OCI-LY7 (cell line): Measurements from ENCODE around the gene MTOR. TPM values are rescaled to one million over a fixed set of nuclear protein-coding genes. Genes with fewer than 3 reads are reported as not detected.
A peak's percentile ranks its signal among the peaks of the same experiment; 100 is the strongest.

ENCODE experiments used
- BruUV-seq: library from RNA; stranded (reverse); fragments of 400-500 nt; replicated peaks from 2 replicates; lab custom pipeline; 2021; lab: Mats Ljungman, UMichigan
- CTCF ChIA-PET: fragments of 300-600 bp; sonication (Branson Sonifier 250); formaldehyde crosslinking; loops from one replicate; lab custom pipeline; 2022; ENCODE audit warnings: antibody characterized with exemption; ENCODE audit not compliant: unreplicated experiment; lab: Charles Lee
- POLR2A ChIA-PET: fragments of 300-600 bp; sonication (Branson Sonifier 250); formaldehyde crosslinking; loops from one replicate; lab custom pipeline; 2022; ENCODE audit warnings: antibody characterized with exemption; lab: Charles Lee
- DNase-seq: peaks from one replicate; pipeline ENCODE4 v3.0.0-alpha.2; 2015; ENCODE audit warnings: low spot score
- H2AFZ ChIP-seq: fragments of 200-600 bp; sonication (generic), shearing (Covaris generic); 2 replicates; pipeline ENCODE4 v1.6.1; 2014; ENCODE audit warnings: mild to moderate bottlenecking, antibody characterized with exemption, low read length, moderate library complexity
- H3K27ac ChIP-seq: fragments of 200-600 bp; sonication (generic); 2 replicates; pipeline ENCODE4 v1.5.1; 2014; ENCODE audit warnings: mixed run types, low read depth, mild to moderate bottlenecking, moderate library complexity, low read length, inconsistent platforms; ENCODE audit not compliant: poor library complexity, severe bottlenecking
- H3K36me3 ChIP-seq: fragments of 200-600 bp; sonication (generic); 2 replicates; pipeline ENCODE4 v1.6.1; 2014; ENCODE audit warnings: mild to moderate bottlenecking, antibody characterized with exemption, low read length, moderate library complexity, mixed read lengths; ENCODE audit not compliant: insufficient read depth
- H3K4me1 ChIP-seq: fragments of 200-600 bp; sonication (generic); 2 replicates; pipeline ENCODE4 v1.5.1; 2014; ENCODE audit warnings: mild to moderate bottlenecking, low read length; ENCODE audit not compliant: insufficient read depth, poor library complexity, severe bottlenecking
- H3K4me2 ChIP-seq: fragments of 200-600 bp; sonication (generic); 2 replicates; pipeline ENCODE4 v1.6.1; 2014; ENCODE audit warnings: mild to moderate bottlenecking, low read length
- H3K4me3 ChIP-seq: fragments of 200-600 bp; sonication (generic); 2 replicates; pipeline ENCODE4 v1.5.1; 2014; ENCODE audit warnings: mild to moderate bottlenecking, low read depth, low read length; ENCODE audit not compliant: poor library complexity, severe bottlenecking
- H3K79me2 ChIP-seq: fragments of 200-600 bp; sonication (generic); 2 replicates; pipeline ENCODE4 v1.6.1; 2016; ENCODE audit warnings: low read depth, mild to moderate bottlenecking, low read length, moderate library complexity, mixed read lengths; ENCODE audit not compliant: insufficient read depth
- H3K9me2 ChIP-seq: fragments of 200-600 bp; sonication (generic); 2 replicates; pipeline ENCODE4 v1.6.1; 2016; ENCODE audit warnings: mild to moderate bottlenecking, low read length, mixed read lengths; ENCODE audit not compliant: insufficient read depth
- H3K9me3 ChIP-seq: fragments of 200-600 bp; sonication (generic); 2 replicates; pipeline ENCODE4 v1.6.1; 2014; ENCODE audit warnings: mild to moderate bottlenecking, mixed run types, low read length, mixed read lengths
- H4K20me1 ChIP-seq: fragments of 200-600 bp; sonication (generic); 2 replicates; pipeline ENCODE4 v1.6.1; 2014; ENCODE audit warnings: mild to moderate bottlenecking, antibody characterized with exemption, low read length, moderate library complexity, mixed read lengths; ENCODE audit not compliant: insufficient read depth
- CTCF ChIP-seq: fragments of 200-600 bp; sonication (generic); conservative IDR thresholded peaks from 2 replicates; pipeline ENCODE4 v1.5.1; 2014; ENCODE audit warnings: mild to moderate bottlenecking, antibody characterized with exemption, low read length, moderate library complexity, mixed read lengths
- EZH2phosphoT487 ChIP-seq: fragments of 200-600 bp; sonication (generic); IDR thresholded peaks from 2 replicates; pipeline ENCODE4 v1.6.1; 2018; ENCODE audit warnings: low read depth, borderline replicate concordance, mild to moderate bottlenecking, mixed run types, antibody characterized with exemption, low read length, moderate library complexity, mixed read lengths
- intact Hi-C: fragments of 100-400 bp; cut with micrococcal nuclease; formaldehyde crosslinking; loops from one replicate; pipeline ENCODE4 v1.10.0; 2022; ENCODE audit not compliant: unreplicated experiment
- total RNA-seq, 2 experiments: library from RNA; depleted of rRNA in 1 of 2; stranded (reverse); fragments of >200 nt in 1 of 2; shearing (Covaris generic) in 1 of 2; gene quantifications; 2 replicates each; pipeline ENCODE4 v1.2.3, GENCODE V29; 2014 to 2022

Gene MTOR
- total RNA-seq, 2 experiments from 2014 or later, result 41.1 to 58.6 TPM

GRCh38 chr1:11233208-11233607, 29.1 kb downstream of the MTOR start:
- BruUV-seq, result no TSS peak
- POLR2A ChIA-PET, result interaction anchor here (0.6 to 1.4 kb wide), 2 partner anchors 7 to 487 kb away, joined by 3 read pairs; no protein-coding TSS in a partner anchor
- Histone ChIP-seq H2AFZ (no peak overlapping the region), H3K27ac (no peak overlapping the region), H4K20me1 (no peaks in the 10 kb centered on the region), H3K9me3 (no peaks in the 10 kb centered on the region), H3K4me2 (no peak overlapping the region), H3K9me2 (no peaks in the 10 kb centered on the region), H3K36me3 (peaks cover 100% of the 10 kb centered on the region), H3K4me1 (peaks cover 17% of the 10 kb centered on the region), H3K79me2 (no peaks in the 10 kb centered on the region), H3K4me3 (no peak overlapping the region)
- TF ChIP-seq CTCF (no peak), EZH2phosphoT487 (no peak)
- CTCF ChIA-PET, result no interaction called here
- intact Hi-C loops, result no loop called here
- DNase-seq, result no peak

- Histone ChIP-seq H3K4me2 (peak overlapping the region; percentile 56), H3K27ac (peak overlapping the region; percentile 86), H2AFZ (no peak overlapping the region), H3K4me1 (peaks cover 51% of the 10 kb centered on the region), H3K79me2 (peaks cover 22% of the 10 kb centered on the region; the same call in 1 of the 2 replicates), H3K4me3 (peak overlapping the region; percentile 8), H4K20me1 (no peaks in the 10 kb centered on the region), H3K9me3 (no peaks in the 10 kb centered on the region), H3K36me3 (peaks cover 92% of the 10 kb centered on the region), H3K9me2 (no peaks in the 10 kb centered on the region)
- ChIA-PET POLR2A (interaction anchor here (1.0 to 1.8 kb wide), 5 partner anchors 10 to 131 kb away, joined by 3 to 6 read pairs (median 4); no protein-coding TSS in a partner anchor), CTCF (no interaction called here)
- no peak for TF ChIP-seq CTCF
- no peak for TF ChIP-seq EZH2phosphoT487
- peak; percentile 59 for DNase-seq
- no TSS peak for BruUV-seq
- intact Hi-C loops, result no loop called here
Observed at GRCh38 chr1:11229203-11229602, 33.1 kb downstream of the MTOR start.

- no peak overlapping the region for H2AFZ ChIP-seq
- POLR2A ChIA-PET, result interaction anchor here (0.6 to 2.2 kb wide), 5 partner anchors 14 to 1117 kb away, joined by 3 to 10 read pairs (median 4); partner anchors contain the start of gene MTOR
- H3K4me3 ChIP-seq, result peak overlapping the region; percentile 33
- H3K9me2 ChIP-seq, result no peaks in the 10 kb centered on the region
- no TSS peak for BruUV-seq
- H3K9me3 ChIP-seq, result no peaks in the 10 kb centered on the region
- H3K4me1 ChIP-seq, result peaks cover 51% of the 10 kb centered on the region
- peak overlapping the region; percentile 56 for H3K4me2 ChIP-seq
- H3K79me2 ChIP-seq, result peaks cover 26% of the 10 kb centered on the region; the same call in 1 of the 2 replicates
- peak; percentile 73 for DNase-seq
- TF ChIP-seq EZH2phosphoT487 (no peak), CTCF (no peak)
- intact Hi-C loops, result no loop called here
- H4K20me1 ChIP-seq, result no peaks in the 10 kb centered on the region
- CTCF ChIA-PET, result no interaction called here
- H3K27ac ChIP-seq, result peak overlapping the region; percentile 86
- H3K36me3 ChIP-seq, result peaks cover 87% of the 10 kb centered on the region
Observed at GRCh38 chr1:11227106-11228077, 35.0 kb downstream of the MTOR start.
